HepG2 (cell line): ENCODE data around the gene NFATC1.

Experiments used
- CTCF ChIP-seq: sonication (generic); formaldehyde crosslinking; IDR thresholded peaks from 2 replicates; pipeline ENCODE4 v1.5.0; 2020; ENCODE audit warnings: mild to moderate bottlenecking, missing genetic modification reagents, moderate library complexity
- HMGXB4 ChIP-seq, 2 experiments: sonication (generic) in 1 of 2; formaldehyde crosslinking in 1 of 2; IDR thresholded peaks; 2 replicates each; pipeline versions ENCODE4 v1.4.0 to v1.6.1; 2018 to 2020; ENCODE audit warnings: missing genetic modification reagents in 2 of 2, borderline replicate concordance in 1 of 2, low read depth in 1 of 2, mild to moderate bottlenecking in 1 of 2, missing biosample characterization in 1 of 2
- MAX ChIP-seq: IDR thresholded peaks from 2 replicates; pipeline ENCODE4 v1.6.1; 2012; ENCODE audit warnings: inconsistent platforms
- PAX8 ChIP-seq: sonication (generic); formaldehyde crosslinking; IDR thresholded peaks from 2 replicates; pipeline ENCODE4 v1.8.0; 2022; ENCODE audit warnings: mild to moderate bottlenecking, missing genetic modification reagents, borderline replicate concordance
- PHF20 ChIP-seq: sonication (generic); formaldehyde crosslinking; IDR thresholded peaks from 2 replicates; pipeline ENCODE4 v1.5.0; 2020; ENCODE audit warnings: mild to moderate bottlenecking, missing genetic modification reagents
- POLR2AphosphoS2 ChIP-seq: IDR thresholded peaks from 2 replicates; pipeline ENCODE4 v1.6.1; 2011; ENCODE audit warnings: low read depth, low read length, improper control_type of control experiment
- SMAD3 ChIP-seq: sonication (generic); formaldehyde crosslinking; IDR thresholded peaks from 2 replicates; pipeline ENCODE4 v1.4.0; 2020; ENCODE audit warnings: missing genetic modification reagents
- SUZ12 ChIP-seq: fragments of 150-350 bp; IDR thresholded peaks from 2 replicates; pipeline ENCODE4 v1.6.1; 2014; ENCODE audit warnings: low read depth, low read length
- ZBTB2 ChIP-seq: sonication (generic); formaldehyde crosslinking; IDR thresholded peaks from 2 replicates; pipeline ENCODE4 v1.8.0; 2022; ENCODE audit warnings: low read depth, missing genetic modification reagents
- ZFP36L2 ChIP-seq: sonication (generic); formaldehyde crosslinking; IDR thresholded peaks from 2 replicates; pipeline ENCODE4 v1.4.0; 2020; ENCODE audit warnings: missing genetic modification reagents
- ZNF329 ChIP-seq: sonication (generic); formaldehyde crosslinking; IDR thresholded peaks from 2 replicates; pipeline ENCODE4 v1.9.0; 2021; ENCODE audit warnings: low read depth, mild to moderate bottlenecking, missing genetic modification reagents
- ZNF432 ChIP-seq: sonication (generic); formaldehyde crosslinking; IDR thresholded peaks from 2 replicates; pipeline ENCODE4 v1.5.0; 2020; ENCODE audit warnings: missing genetic modification reagents, mild to moderate bottlenecking, borderline replicate concordance
- ZNF629 ChIP-seq: sonication (generic); formaldehyde crosslinking; conservative IDR thresholded peaks from 2 replicates; pipeline ENCODE4 v1.5.0; 2020; ENCODE audit warnings: missing genetic modification reagents
- ZSCAN5A ChIP-seq: sonication (generic); formaldehyde crosslinking; IDR thresholded peaks from 2 replicates; pipeline ENCODE4 v1.8.0; 2022; ENCODE audit warnings: mild to moderate bottlenecking, missing genetic modification reagents, borderline replicate concordance

- TF ChIP-seq PHF20 (no peak), PAX8 (CRISPR knock-in tag) (no peak), ZNF629 (CRISPR knock-in tag) (no peak), POLR2AphosphoS2 (no peak), HMGXB4 (CRISPR knock-in tag; IDR thresholded peaks at IDR 0.05; ENCODE audit: borderline replicate concordance in 1 of 2, low read depth in 1 of 2) (no peak), ZNF329 (CRISPR knock-in tag) (no peak), ZFP36L2 (CRISPR knock-in tag) (no peak), MAX (no peak), ZSCAN5A (CRISPR knock-in tag) (no peak), ZBTB2 (CRISPR knock-in tag) (no peak), CTCF (no peak), SUZ12 (no peak), SMAD3 (CRISPR knock-in tag) (no peak), ZNF432 (no peak)
These were observed 136.7 kb downstream of the NFATC1 start for GRCh38 chr18:79532313-79533007.
